Measurements from ENCODE around the gene SHH. TPM values are rescaled to one million over a fixed set of nuclear protein-coding genes. Genes with fewer than 3 reads are reported as not detected.
A peak's percentile ranks its signal among the peaks of the same experiment; 100 is the strongest.

The SHH gene
- total and polyA plus RNA-seq, 2 of the 13 experiments (the other 11 are each of a cell fraction or from before 2014, with no cell fraction given): 1.9 to 3.4 TPM

DNA sequence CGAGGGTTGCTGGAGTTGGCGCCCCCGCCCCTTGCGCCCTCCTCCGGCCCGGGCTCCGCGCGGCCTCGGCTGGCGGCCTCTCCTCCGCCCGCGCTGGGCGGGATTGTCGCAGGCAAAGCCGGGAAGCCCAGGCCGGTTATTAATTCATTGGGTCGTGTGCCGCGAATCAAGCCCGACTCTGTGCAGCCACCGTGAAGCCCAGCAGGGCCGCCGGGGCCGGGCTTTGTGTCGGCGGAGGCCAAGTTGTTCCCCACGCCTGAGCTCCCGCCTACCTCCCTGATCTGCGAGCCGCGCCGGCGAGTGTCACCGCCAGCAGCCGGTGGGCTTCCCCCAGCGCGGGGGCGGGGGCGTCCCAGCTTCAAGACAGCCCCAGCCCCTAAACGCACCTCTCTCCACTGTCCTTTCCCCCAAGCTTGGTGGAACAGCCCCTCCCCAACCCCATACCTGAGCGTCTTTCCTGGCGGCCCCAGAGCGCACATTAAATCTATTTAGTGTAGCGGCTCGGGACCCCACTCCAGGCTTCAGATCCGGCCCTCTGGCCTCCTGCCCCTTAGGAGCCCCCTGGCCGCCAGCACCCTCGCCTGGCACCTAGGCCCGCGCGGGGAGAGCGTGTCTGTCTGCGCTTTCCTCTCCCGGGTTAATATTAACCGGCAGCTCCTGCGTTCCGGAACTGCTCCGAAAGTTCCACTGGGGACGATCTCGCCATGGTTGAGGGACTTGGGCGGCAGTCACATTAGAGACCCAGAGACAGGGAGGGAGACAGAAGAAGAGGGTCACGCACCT, 3.5 kb downstream of the SHH start (continued):
- TF ChIP-seq, protein P1, sequence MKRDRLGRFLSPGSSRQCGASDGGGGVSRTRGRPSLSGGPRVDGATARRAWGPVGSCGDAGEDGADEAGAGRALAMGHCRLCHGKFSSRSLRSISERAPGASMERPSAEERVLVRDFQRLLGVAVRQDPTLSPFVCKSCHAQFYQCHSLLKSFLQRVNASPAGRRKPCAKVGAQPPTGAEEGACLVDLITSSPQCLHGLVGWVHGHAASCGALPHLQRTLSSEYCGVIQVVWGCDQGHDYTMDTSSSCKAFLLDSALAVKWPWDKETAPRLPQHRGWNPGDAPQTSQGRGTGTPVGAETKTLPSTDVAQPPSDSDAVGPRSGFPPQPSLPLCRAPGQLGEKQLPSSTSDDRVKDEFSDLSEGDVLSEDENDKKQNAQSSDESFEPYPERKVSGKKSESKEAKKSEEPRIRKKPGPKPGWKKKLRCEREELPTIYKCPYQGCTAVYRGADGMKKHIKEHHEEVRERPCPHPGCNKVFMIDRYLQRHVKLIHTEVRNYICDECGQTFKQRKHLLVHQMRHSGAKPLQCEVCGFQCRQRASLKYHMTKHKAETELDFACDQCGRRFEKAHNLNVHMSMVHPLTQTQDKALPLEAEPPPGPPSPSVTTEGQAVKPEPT (CRISPR knock-in tag; IDR thresholded peaks at IDR 0.05; ENCODE audit: low read depth): no peak
- TF ChIP-seq ZFP36L2 (CRISPR knock-in tag; IDR thresholded peaks at IDR 0.05): no peak
- TF ChIP-seq, protein P2, sequence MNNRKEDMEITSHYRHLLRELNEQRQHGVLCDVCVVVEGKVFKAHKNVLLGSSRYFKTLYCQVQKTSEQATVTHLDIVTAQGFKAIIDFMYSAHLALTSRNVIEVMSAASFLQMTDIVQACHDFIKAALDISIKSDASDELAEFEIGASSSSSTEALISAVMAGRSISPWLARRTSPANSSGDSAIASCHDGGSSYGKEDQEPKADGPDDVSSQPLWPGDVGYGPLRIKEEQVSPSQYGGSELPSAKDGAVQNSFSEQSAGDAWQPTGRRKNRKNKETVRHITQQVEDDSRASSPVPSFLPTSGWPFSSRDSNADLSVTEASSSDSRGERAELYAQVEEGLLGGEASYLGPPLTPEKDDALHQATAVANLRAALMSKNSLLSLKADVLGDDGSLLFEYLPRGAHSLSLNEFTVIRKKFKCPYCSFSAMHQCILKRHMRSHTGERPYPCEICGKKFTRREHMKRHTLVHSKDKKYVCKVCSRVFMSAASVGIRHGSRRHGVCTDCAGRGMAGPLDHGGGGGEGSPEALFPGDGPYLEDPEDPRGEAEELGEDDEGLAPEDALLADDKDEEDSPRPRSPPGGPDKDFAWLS (CRISPR knock-in tag; IDR thresholded peaks at IDR 0.05; ENCODE audit: borderline replicate concordance): no peak
- TF ChIP-seq TP53 (CRISPR knock-in tag; conservative IDR thresholded peaks at IDR 0.05): no peak
- 0 out of 2 replicates have a peak, but pooled peaks have one; percentile 36 for TF ChIP-seq ZNF143 (CRISPR knock-in tag; IDR thresholded peaks at IDR 0.05)
- no peak for TF ChIP-seq ZNF577 (CRISPR knock-in tag; IDR thresholded peaks at IDR 0.05; ENCODE audit: borderline replicate concordance, low read depth)
- TF ChIP-seq ZNF703 (CRISPR knock-in tag; IDR thresholded peaks at IDR 0.05; ENCODE audit: borderline replicate concordance): no peak
- TF ChIP-seq CBX5 (CRISPR knock-in tag; IDR thresholded peaks at IDR 0.05; ENCODE audit: borderline replicate concordance): peak; percentile 28; the same call in 1 of the 2 replicates
- TF ChIP-seq KLF13 (CRISPR knock-in tag; IDR thresholded peaks at IDR 0.05): no peak
- TF ChIP-seq PITX1 (CRISPR knock-in tag; IDR thresholded peaks at IDR 0.05): no peak
- no peak for TF ChIP-seq ZBTB38 (CRISPR knock-in tag; IDR thresholded peaks at IDR 0.05)
- no peak for TF ChIP-seq MED8 (CRISPR knock-in tag; IDR thresholded peaks at IDR 0.05; ENCODE audit: insufficient replicate concordance)
- no peak for TF ChIP-seq ZNF615 (CRISPR knock-in tag; IDR thresholded peaks at IDR 0.05; ENCODE audit: borderline replicate concordance)
- no peak; the same call in 1 of the 2 replicates for TF ChIP-seq KMT2A (CRISPR knock-in tag; IDR thresholded peaks at IDR 0.05)
- TF ChIP-seq HNRNPK (IDR thresholded peaks at IDR 0.05; ENCODE audit: low read depth, low read length, poor library complexity, severe bottlenecking): peak; percentile 59
- TF ChIP-seq ZNF839 (CRISPR knock-in tag; IDR thresholded peaks at IDR 0.05; ENCODE audit: borderline replicate concordance): no peak
- TF ChIP-seq, protein P3, sequence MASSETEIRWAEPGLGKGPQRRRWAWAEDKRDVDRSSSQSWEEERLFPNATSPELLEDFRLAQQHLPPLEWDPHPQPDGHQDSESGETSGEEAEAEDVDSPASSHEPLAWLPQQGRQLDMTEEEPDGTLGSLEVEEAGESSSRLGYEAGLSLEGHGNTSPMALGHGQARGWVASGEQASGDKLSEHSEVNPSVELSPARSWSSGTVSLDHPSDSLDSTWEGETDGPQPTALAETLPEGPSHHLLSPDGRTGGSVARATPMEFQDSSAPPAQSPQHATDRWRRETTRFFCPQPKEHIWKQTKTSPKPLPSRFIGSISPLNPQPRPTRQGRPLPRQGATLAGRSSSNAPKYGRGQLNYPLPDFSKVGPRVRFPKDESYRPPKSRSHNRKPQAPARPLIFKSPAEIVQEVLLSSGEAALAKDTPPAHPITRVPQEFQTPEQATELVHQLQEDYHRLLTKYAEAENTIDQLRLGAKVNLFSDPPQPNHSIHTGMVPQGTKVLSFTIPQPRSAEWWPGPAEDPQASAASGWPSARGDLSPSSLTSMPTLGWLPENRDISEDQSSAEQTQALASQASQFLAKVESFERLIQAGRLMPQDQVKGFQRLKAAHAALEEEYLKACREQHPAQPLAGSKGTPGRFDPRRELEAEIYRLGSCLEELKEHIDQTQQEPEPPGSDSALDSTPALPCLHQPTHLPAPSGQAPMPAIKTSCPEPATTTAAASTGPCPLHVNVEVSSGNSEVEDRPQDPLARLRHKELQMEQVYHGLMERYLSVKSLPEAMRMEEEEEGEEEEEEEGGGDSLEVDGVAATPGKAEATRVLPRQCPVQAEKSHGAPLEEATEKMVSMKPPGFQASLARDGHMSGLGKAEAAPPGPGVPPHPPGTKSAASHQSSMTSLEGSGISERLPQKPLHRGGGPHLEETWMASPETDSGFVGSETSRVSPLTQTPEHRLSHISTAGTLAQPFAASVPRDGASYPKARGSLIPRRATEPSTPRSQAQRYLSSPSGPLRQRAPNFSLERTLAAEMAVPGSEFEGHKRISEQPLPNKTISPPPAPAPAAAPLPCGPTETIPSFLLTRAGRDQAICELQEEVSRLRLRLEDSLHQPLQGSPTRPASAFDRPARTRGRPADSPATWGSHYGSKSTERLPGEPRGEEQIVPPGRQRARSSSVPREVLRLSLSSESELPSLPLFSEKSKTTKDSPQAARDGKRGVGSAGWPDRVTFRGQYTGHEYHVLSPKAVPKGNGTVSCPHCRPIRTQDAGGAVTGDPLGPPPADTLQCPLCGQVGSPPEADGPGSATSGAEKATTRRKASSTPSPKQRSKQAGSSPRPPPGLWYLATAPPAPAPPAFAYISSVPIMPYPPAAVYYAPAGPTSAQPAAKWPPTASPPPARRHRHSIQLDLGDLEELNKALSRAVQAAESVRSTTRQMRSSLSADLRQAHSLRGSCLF (CRISPR knock-in tag; IDR thresholded peaks at IDR 0.05; ENCODE audit: borderline replicate concordance): no peak
- no peak for TF ChIP-seq ZKSCAN8 (CRISPR knock-in tag; IDR thresholded peaks at IDR 0.05; ENCODE audit: borderline replicate concordance)
- 0 out of 2 replicates have a peak, but pooled peaks have one; percentile 30 for TF ChIP-seq ZNF766 (CRISPR knock-in tag; IDR thresholded peaks at IDR 0.05; ENCODE audit: borderline replicate concordance)
- no peak; the same call in 1 of the 2 replicates for TF ChIP-seq TSC22D2 (CRISPR knock-in tag; IDR thresholded peaks at IDR 0.05; ENCODE audit: borderline replicate concordance)
- TF ChIP-seq ZNF3 (CRISPR knock-in tag; IDR thresholded peaks at IDR 0.05): no peak

All from HepG2 (cell line).